GM12874 (cell line): Measurements from ENCODE around the gene ZNF654.

ENCODE experiments used
- TF ChIP-seq, protein P1 (sequence below): IDR thresholded peaks from 2 replicates; pipeline ENCODE4 v1.5.1; 2011; ENCODE audit warnings: low read depth, mild to moderate bottlenecking, control low read depth, low read length, moderate library complexity; ENCODE audit not compliant: insufficient read depth

ZNF654 gene

DNA sequence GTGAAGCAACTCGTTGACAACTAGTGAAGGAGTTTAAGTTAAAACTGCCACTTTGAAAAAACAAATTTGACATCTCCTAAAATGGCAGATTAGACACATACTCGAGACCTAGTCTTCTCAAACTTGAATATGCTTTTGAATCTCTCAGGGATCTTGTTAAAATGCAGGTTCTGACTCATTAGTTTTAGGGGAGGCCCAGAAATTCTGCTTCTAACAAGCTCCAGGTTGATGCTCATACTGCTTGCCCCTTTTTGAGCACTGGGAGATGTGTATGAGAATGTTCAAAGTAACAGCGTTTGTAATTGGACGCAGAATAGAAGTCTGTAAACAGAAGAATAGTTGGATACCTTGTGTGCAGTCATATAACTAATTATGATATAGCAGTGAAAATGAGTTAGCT is 92.3 kb downstream of the ZNF654 start:
- TF ChIP-seq, protein P1, sequence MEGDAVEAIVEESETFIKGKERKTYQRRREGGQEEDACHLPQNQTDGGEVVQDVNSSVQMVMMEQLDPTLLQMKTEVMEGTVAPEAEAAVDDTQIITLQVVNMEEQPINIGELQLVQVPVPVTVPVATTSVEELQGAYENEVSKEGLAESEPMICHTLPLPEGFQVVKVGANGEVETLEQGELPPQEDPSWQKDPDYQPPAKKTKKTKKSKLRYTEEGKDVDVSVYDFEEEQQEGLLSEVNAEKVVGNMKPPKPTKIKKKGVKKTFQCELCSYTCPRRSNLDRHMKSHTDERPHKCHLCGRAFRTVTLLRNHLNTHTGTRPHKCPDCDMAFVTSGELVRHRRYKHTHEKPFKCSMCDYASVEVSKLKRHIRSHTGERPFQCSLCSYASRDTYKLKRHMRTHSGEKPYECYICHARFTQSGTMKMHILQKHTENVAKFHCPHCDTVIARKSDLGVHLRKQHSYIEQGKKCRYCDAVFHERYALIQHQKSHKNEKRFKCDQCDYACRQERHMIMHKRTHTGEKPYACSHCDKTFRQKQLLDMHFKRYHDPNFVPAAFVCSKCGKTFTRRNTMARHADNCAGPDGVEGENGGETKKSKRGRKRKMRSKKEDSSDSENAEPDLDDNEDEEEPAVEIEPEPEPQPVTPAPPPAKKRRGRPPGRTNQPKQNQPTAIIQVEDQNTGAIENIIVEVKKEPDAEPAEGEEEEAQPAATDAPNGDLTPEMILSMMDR, result no peak

DNA sequence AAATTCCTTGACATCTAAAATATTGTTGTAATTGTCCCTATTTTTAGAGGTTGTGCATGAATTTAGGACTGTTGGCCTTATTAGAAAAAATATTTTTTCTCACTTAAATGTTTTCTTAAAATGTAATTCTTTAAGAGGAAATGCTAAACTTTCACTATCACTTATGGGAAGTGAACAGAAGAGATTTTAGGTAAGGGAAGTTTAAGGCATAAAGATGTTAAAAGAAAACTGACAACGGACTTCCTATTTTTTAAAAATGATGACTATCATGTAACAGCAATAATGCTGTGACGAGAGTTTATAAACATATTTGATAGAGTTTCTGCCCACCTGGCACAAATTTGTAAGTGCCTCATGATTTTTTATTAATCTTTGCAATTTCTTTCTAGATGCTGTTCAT is 93.8 kb downstream of the ZNF654 start:
- TF ChIP-seq, protein P1, result no peak

DNA sequence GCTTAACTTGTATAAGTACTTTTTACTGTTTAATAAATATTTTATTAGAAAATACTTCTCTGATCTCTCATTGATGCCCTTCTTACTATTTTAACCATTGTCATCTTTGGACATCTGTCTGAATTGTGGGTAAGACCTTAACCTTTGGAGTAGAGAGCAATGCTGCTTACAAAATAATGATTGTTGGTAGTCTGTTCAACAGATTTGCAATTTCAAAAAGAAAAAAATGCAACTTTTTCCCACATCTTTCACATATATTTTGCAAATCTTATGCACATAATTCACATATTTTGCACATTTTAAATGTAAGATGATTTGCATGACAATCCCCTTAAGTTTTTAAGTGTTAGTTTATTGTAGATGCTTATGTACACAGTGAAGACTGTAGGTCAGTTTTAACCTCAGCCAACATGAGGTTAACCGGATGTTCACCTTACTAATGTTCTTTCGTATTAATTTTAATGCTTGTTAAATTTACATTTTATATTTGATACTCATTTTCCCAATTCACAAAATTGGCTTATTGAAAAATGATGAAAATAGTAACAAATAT is 107.4 kb downstream of the ZNF654 start:
- TF ChIP-seq, protein P1, result no peak

DNA sequence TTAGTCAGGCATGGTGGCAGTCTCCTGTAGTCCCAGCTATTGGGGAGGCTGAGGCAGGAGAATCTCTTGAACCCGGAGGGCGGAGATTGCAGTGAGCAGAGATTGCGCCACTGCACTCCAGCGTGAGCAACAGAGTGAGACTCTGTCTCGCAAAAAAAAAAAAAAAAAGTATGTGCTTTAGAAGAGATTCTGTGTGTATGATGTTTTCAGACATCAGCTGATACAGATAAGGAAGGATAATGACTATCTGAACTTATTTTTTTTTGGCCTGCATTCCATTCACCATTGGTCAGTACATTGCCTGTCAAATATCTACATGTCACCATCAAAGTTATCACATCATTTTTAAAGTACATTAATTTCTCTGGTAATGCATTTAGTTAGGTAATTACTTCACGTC is 108.1 kb downstream of the ZNF654 start:
- TF ChIP-seq, protein P1, result no peak

DNA sequence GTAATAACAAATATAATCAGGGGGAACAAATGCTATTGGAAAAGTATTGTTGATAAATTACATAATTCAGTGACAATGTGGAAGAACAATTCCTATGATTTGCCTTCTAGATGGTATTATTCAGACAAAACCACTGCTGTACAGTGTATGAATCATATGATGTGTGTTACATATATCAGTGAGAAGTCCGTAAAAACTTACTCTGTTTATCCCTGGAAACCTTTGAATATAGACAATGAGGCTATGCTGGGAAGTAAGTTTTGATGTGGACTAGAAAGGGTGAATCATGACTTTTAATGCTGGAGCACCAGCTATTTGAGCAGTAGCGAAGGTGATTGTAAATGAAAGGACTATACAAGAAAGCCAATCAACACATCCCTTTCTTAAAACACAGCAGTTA is 108.6 kb downstream of the ZNF654 start:
- TF ChIP-seq, protein P1, result no peak

DNA sequence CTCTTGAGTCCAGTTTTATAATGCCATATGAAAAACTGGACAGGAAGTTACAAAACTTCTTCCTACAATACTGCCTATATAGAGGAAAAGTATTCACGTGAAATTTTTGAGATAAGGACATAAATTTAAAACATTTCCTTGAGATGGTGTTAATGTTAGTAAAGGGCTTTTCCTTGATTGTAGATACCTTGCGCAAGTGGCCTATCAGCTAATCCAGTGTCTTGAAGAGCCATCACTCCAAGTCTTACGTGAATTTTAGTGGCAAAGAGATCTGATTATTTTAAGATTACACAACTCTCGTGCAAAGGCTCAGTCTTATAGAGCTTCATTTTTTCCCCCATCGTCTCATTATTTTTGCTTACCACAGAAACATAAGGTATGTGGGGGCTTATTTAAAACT is 109.1 kb downstream of the ZNF654 start:
- TF ChIP-seq, protein P1, result no peak

DNA sequence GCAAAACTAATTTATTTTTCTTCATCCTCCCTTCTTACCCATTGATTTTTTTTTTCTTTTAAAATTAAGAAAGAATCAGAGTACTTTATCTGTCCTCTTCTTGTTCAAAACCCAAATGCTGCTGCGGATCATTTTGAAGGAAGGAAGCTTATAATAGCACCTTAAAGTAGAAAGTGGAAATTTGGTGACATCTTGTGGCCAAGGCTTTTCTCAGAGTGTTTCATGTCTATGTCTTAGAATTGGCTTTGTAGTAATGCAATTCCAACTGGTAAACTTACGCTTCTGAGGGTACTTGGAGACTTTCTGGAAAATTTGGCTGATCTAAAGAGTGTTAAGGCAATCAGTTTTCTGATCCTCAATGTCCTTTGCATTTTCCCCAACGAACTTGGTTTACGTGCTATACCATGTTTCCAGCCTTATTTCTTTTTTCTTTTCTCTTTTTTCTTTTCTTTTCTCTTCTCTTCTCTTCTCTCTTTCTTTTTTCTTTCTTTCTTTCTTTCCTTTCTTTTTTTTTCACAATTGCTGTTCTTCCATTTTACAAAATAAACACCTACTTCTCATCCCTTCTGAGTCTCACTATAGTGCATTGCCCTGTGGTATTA is 121.4 kb downstream of the ZNF654 start:
- TF ChIP-seq, protein P1, result peak; percentile 47
